PFSK-1 (cell line): ENCODE results near the gene MMRN1.

Experiments
- FOXP2 ChIP-seq: optimal IDR thresholded peaks from 2 replicates; pipeline ENCODE3; 2011; ENCODE audit warnings: borderline replicate concordance, control low read depth, inconsistent platforms; ENCODE audit not compliant: insufficient read depth; ENCODE audit errors: extremely low read length, extremely low read depth
- POLR2AphosphoS5 ChIP-seq: IDR thresholded peaks from 2 replicates; pipeline ENCODE4 v1.6.1; 2012; ENCODE audit warnings: low read depth, mild to moderate bottlenecking, control low read depth, low read length, moderate library complexity
- SIN3A ChIP-seq: IDR thresholded peaks from 2 replicates; pipeline ENCODE4 v1.6.1; 2012; ENCODE audit warnings: mild to moderate bottlenecking, low read length, moderate library complexity, borderline replicate concordance; ENCODE audit not compliant: insufficient read depth
- TAF1 ChIP-seq: IDR thresholded peaks from 2 replicates; pipeline ENCODE4 v1.6.1; 2012; ENCODE audit warnings: low read length, control low read depth, borderline replicate concordance; ENCODE audit not compliant: insufficient read depth
- TF ChIP-seq, protein P1 (sequence below), 2 experiments: IDR thresholded peaks; 2 replicates each; pipeline versions ENCODE4 v1.6.1 to v1.8.0; 2011 to 2012; ENCODE audit warnings: low read depth in 2 of 2, low read length in 2 of 2, control low read depth in 1 of 2, inconsistent platforms in 1 of 2, mild to moderate bottlenecking in 1 of 2, moderate library complexity in 1 of 2; ENCODE audit not compliant: insufficient read depth in 1 of 2

Gene MMRN1

DNA sequence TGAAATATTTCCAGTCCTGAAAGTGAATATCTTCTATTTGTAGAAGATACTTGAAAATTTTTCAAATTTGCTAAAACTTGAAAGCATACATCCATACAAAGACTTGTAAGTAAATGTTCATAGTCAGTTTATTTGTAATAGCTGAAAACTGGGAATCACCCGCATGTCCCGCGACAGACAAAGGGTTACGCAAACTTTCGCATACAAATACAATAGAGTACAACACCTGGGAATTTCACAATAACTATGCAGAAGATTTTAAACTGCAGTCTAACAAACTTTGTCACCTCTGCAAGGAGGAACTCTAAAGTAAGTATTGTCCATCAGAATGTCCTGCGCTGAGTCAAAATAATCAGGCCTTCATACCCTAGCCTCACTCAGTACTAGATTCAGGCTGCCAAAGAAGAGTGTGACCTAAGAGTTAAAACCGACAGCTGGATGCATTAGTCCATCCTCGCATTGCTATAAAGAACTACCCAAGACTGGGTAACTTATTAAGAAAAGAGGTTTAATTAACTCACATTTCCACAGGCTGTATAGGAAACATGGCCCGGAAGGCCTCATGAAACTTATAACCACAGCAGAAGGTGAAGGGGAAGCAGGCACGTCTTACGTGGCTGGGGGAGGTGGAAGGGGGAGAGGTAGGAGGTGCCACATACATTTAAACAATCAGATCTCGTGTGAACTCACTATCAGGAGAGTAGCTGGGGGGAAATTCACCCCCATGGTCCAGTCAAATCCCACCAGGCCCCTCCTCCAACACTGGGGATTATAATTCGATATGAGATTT, 60.4 kb downstream of the MMRN1 start:
- TF ChIP-seq, protein P1, sequence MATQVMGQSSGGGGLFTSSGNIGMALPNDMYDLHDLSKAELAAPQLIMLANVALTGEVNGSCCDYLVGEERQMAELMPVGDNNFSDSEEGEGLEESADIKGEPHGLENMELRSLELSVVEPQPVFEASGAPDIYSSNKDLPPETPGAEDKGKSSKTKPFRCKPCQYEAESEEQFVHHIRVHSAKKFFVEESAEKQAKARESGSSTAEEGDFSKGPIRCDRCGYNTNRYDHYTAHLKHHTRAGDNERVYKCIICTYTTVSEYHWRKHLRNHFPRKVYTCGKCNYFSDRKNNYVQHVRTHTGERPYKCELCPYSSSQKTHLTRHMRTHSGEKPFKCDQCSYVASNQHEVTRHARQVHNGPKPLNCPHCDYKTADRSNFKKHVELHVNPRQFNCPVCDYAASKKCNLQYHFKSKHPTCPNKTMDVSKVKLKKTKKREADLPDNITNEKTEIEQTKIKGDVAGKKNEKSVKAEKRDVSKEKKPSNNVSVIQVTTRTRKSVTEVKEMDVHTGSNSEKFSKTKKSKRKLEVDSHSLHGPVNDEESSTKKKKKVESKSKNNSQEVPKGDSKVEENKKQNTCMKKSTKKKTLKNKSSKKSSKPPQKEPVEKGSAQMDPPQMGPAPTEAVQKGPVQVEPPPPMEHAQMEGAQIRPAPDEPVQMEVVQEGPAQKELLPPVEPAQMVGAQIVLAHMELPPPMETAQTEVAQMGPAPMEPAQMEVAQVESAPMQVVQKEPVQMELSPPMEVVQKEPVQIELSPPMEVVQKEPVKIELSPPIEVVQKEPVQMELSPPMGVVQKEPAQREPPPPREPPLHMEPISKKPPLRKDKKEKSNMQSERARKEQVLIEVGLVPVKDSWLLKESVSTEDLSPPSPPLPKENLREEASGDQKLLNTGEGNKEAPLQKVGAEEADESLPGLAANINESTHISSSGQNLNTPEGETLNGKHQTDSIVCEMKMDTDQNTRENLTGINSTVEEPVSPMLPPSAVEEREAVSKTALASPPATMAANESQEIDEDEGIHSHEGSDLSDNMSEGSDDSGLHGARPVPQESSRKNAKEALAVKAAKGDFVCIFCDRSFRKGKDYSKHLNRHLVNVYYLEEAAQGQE (IDR thresholded peaks at IDR 0.05; ENCODE audit: insufficient read depth in 1 of 2, low read depth in 2 of 2, low read length in 2 of 2): no peak
- TF ChIP-seq SIN3A (no peak), TAF1 (no peak), FOXP2 (no peak), POLR2AphosphoS5 (no peak)

DNA sequence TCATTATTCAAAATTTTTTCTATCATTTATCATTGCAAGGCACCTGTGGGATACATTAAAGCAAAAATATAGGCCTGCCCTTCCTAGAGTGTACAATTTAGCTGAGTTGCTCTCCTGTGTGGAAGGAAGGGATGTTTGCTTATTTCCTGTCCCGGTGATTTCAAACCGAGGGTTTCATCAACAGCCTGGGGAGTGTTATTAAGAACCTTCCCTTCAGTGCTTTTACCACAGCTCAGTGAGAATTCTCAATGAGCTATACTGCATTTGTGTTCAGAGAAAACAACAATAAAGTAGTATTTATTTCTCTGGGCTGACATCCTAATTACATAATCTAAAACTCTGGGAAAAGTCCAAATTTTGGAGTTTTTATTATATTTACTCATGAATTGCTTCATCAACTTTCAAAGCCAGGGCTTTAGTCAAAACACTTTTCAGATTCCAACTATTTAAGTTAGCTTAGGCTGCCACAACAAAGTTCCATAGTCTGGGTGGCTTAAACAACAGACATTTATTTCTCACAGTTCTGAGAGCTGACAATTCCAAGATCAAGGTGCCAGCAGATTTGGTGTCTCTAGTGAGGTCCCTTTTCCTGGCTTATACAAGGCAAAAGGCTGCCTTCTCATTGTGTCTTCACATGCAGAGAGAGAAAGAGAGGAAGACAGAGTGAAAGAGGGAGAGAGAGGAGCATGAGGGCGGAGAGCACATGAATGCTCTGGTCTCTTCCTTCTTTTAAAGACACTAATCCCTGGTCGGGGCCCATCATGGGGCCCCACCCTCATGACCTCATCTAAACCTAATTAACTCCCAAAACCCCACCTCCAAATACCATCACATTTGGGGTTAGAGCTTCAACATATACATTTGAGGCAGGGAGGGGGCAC, 62.6 kb downstream of the MMRN1 start:
- no peak for TF ChIP-seq TAF1
- no peak for TF ChIP-seq POLR2AphosphoS5
- TF ChIP-seq, protein P1 (IDR thresholded peaks at IDR 0.05; ENCODE audit: insufficient read depth in 1 of 2, low read depth in 2 of 2, low read length in 2 of 2): no peak
- no peak for TF ChIP-seq FOXP2
- TF ChIP-seq SIN3A: no peak

DNA sequence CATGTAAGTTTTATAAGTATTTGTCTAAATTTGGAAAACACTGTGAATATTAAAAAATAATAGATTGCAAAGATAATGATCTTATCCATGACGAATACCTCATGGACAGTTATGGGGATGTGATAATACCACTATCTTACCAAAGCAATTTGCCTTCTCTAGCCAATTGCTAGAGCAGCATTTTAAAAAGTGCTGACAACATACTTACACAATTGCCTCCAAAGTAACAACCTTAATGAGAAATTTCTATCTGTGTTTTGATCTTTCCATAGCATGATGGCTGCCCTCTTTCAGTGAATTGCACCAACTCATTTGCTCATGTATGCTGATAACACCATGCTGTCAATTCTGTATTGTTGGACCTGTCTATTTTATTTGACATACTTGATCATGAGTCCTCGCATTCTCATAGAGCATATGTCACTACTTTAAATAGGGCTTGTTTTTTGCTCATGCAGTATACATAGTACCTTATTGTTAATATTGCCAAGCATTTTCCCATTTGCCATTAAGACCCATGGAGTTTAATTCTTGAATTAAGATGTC, 87.2 kb downstream of the MMRN1 start:
- TF ChIP-seq SIN3A (no peak), FOXP2 (no peak), TAF1 (no peak), POLR2AphosphoS5 (no peak)
- TF ChIP-seq, protein P1 (IDR thresholded peaks at IDR 0.05; ENCODE audit: insufficient read depth in 1 of 2, low read depth in 2 of 2, low read length in 2 of 2): no peak

GRCh38 chr4:89988268-89988667, 93.6 kb downstream of the MMRN1 start:
- TF ChIP-seq SIN3A (no peak), POLR2AphosphoS5 (no peak), FOXP2 (no peak), TAF1 (no peak)
- TF ChIP-seq, protein P1 (IDR thresholded peaks at IDR 0.05; ENCODE audit: insufficient read depth in 1 of 2, low read depth in 2 of 2, low read length in 2 of 2): no peak
